NCI-H2171 (cell line): Measurements from ENCODE around the gene DHPS.
"Not testable (repeated sequence)": the region's sequence is repeated elsewhere in the genome, so short reads cannot be mapped to it uniquely, and the experiment has no call there.

Experiments
- DNase-seq: peaks from one replicate; lab custom pipeline; 2025; lab: John Stamatoyannopoulos, UW

The DHPS gene

DNA sequence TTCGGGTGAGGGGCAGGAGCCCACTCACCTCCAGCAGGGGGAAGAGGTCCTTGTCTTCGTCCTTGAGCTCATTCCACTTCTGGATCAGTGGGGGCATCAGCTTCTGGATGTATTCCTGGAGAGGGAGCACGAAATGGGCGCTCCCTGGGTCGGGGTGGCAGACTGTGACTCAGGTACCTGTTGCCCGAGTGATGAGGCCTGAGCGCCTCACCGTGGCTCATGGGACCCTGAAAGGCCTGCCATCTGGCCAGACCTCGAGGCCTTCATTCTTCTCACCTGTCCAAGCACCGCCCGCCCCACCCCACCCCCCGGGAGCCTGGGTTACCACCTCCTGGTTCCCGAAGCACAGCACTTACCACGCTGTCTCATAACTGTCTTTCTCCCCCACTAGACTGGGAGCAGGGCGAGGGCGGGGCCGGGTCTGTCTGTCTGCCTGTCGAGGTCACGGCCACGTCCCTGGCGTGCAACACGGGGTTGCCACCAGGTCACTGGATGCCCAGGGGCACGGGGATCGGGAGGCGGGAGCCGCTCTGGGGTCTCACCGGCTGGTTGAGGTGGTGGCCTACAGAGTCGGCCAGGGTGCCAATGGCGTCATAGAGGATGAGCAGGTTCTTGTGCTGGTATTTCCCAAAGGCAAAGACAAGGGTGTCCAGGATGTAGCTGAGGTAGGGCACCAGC is 24.1 kb upstream of the DHPS start:
- DNase-seq, result no peak

GRCh38 chr19:12705169-12705568 is 23.5 kb upstream of the DHPS start:
- DNase-seq, result no peak

DNA sequence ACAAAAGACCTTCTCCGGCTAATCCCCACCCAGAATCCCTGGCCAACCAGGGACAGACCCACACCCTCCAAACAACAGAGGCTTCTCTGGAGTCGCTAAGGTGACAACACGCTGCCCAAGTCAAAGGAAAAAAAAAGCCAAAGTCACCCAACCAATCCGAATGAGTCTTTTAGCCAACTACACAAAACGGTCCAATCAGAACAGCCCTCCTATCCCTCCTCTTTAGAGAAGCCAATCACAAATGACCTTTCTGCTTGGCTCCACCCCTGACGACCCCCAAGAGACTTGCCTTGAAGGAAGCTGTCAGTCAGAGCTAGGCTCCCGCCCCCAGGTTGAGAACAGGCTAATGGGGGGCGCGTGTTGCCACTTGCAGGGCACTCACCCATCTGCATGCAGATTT is 21.4 kb upstream of the DHPS start:
- peak; percentile 74 for DNase-seq

- no peak for DNase-seq
Observed at GRCh38 chr19:12701596-12702282, 20.1 kb upstream of the DHPS start.

DNA sequence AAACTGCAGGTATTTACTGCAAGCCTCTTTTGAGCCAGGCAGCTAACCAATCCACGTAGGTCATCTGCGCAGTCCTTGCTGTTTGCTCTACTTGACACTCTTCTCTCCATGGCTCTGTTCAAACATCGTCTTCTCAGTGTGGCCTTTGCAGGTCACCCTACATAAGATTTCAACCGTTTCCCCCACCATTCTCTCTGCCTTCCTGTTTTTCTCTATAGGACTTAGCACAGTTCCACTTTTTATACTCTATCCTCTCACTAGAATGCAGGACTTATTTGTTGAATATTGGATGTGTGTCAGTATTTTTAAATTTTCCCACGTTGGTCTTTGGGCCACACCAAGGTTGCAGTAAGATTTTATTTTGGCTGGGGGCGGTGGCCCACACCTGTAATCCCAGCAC is 16.5 kb upstream of the DHPS start:
- no peak for DNase-seq

DNA sequence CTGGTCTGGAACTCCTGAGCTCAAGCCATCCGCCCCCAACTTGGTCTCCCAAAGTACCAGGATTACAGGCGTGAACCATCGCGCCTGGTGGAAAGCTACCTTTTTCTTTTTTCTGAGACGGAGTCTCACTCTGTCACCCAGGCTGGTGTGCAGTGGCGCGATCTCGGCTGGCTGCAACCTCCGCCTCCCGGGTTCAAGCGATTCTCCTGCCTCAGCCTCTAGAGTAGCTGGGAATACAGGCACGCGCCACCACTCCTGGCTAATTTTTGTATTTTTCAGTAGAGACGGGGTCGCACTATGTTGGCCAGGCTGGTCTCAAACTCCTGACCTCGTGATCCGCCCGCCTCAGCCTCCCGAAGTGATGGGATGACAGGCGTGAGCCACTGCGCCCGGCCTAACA is 15.7 kb upstream of the DHPS start:
- not testable (repeated sequence) for DNase-seq

GRCh38 chr19:12696366-12697335 is 15.0 kb upstream of the DHPS start, which contains the start of gene FBXW9:
Gene FBXW9, minus strand, starts transcription at chr19:12696631. Its CDS starts 50 bp downstream, at chr19:12696581.
- DNase-seq, result peak; percentile 87

DNA sequence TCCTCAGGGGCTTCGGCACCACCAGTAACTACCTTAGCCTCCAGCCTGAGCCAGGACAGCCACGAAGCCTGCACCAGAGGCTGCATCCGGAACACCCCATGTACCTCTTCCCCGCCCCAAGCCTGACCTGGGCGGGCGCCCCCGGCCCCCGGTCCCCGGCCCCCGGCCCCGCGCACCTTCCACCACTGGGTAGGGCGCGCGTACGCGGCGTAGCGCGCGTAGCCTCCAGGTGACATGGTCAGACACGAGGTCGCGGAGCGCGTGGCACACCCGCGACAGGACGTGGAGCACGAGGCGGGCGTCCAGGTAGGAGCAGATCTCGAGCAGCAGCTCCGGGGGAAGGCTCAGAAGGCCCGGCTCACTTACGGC is 14.3 kb upstream of the DHPS start:
- no peak for DNase-seq

DNA sequence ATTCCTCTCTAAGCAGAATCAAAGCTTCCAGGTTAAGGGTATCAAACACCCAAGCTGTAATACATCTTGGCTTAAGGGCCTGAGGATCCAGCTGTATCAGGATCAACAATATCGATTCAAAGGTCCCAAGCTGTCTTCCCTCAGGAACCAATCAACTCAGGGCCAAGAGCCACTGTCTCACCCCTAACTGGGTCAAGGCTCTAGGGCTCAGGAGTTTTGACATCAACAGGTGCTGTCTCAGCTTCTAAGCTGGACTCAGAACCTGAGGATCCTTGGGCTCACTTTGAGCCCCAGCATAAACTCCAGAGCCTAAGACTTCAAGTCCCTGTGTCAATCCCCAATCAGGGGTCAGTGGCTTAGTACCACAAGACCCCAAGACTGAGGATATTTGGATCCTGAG is 13.8 kb upstream of the DHPS start:
- DNase-seq, result no peak

GRCh38 chr19:12695096-12695495 is 13.4 kb upstream of the DHPS start:
- no peak for DNase-seq

GRCh38 chr19:12694641-12695040 is 13.0 kb upstream of the DHPS start:
- DNase-seq, result no peak

- no peak for DNase-seq
Observed at GRCh38 chr19:12692960-12693359, 11.3 kb upstream of the DHPS start.

DNA sequence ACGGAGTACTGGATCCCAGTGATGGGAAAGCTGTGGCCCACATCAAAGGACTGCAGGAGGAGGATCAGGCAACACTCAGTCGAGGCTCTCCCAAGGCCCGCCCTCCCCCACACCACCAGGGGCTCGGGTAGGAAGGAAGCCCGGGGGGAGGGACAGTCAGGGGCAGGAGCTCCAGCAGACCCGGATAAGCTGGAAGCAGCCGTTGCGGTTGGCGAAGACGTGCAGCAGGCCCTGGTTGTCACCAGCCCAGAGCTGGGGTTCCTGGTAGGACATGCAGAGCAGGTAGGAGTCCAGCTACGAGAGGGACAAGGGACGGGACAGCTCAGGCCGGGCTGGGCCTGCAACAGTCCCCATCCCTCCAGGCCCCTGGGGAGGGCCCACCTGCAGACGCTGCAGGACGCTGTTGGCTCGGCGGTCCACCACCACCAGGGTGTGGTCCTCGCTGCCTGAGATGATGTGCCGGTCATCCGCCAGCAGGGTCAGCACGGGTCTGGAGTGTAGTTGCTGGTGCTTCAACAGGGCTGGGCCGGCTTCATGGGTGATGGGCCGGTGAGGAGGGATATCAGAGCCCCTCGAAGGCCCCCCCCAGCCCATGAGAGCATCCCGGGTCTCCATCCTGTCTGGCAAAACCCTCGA is 8.0 kb upstream of the DHPS start:
- DNase-seq, result no peak

- no peak for DNase-seq
Observed at GRCh38 chr19:12689012-12689411, 7.3 kb upstream of the DHPS start.

GRCh38 chr19:12687496-12688196 is 6.0 kb upstream of the DHPS start, which contains the start of gene GNG14:
Gene GNG14, plus strand, starts transcription at chr19:12687998. Its CDS starts 51 bp downstream, at chr19:12688049.
- DNase-seq, result peak; percentile 87

DNA sequence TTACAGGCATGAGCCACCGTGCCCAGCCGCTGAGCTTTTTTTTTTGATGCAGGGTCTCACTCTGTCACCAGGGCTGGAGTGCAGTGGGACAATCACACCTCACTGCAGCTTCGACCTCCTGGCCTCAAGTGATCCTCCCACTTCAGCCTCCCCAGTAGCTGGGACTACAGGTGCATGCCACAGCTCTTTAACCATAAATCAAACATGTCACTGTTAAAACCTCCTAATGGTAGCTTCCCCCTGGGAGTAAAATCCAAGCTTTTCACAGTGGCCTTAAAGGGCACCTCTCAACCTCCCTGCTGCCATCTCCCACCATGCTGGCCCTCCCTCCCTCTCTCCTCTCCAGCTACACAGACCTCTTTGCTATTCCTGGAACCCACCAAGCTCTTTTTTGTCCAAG is 4.2 kb upstream of the DHPS start:
- DNase-seq, result no peak

GRCh38 chr19:12680034-12680433 is 1.6 kb downstream of the DHPS start:
- DNase-seq, result no peak

DNA sequence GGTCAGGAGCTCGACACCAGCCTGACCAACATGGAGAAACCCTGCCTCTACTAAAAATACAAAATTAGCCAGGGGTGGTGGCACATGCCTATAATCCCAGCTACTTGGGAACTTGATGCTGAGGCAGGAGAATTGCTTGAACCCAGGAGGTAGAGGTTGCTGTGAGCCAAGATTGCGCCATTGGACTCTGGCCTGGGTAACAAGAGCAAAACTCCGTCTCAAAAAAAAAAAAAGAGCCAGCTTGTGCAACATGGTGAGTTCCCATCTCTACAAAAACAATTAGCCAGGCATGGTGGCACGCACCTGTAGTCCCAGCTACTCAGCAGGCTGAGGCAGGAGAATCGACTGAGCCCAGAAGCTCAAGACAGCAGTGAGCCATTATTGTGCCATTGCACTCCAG is 3.6 kb downstream of the DHPS start:
- DNase-seq, result not testable (repeated sequence)

GRCh38 chr19:12676928-12677327 is 4.8 kb downstream of the DHPS start:
- DNase-seq, result no peak

- peak; percentile 61 for DNase-seq
Observed at GRCh38 chr19:12676384-12676792, 5.3 kb downstream of the DHPS start.

DNA sequence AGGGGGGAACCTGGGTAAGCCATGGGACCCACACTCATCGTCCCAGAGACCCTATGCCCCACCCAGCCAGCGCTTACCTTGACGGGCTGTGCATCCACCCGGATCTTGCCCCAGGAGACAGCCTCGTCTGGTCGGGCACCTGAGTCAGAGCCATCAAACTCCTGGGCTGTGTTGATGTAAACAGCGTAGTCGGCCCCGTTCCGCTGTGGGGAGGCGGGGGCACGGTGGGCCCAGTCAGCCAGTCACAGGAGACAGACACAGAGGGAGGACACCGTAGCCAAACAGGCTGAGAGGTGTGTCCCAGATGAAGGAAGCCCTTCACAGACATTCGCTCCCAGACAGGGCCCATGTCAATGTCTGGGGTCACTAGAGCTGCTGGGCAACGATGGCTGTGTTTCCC is 5.7 kb downstream of the DHPS start:
- DNase-seq, result no peak
